Parathyroid adenoma (tissue), 2 donors: ENCODE measurements around the gene BIN1.

ENCODE experiments used
- H2AFZ ChIP-seq: fragments of 300-600 bp; sonication (generic); one replicate; pipeline ENCODE4 v1.7.0; 2017; ENCODE audit warnings: antibody characterized with exemption, mild to moderate bottlenecking
- H3K27ac ChIP-seq: fragments of 300-600 bp; sonication (generic); one replicate; pipeline ENCODE4 v1.7.0; 2017
- H3K27me3 ChIP-seq: fragments of 300-600 bp; sonication (generic); one replicate; pipeline ENCODE4 v1.7.0; 2017; ENCODE audit warnings: low read length; ENCODE audit not compliant: control insufficient read depth, insufficient read depth
- H3K36me3 ChIP-seq: fragments of 300-600 bp; sonication (generic); one replicate; pipeline ENCODE4 v1.7.0; 2017; ENCODE audit warnings: low read length; ENCODE audit not compliant: control insufficient read depth, insufficient read depth
- H3K4me1 ChIP-seq: fragments of 300-600 bp; sonication (generic); one replicate; pipeline ENCODE4 v1.7.0; 2017; ENCODE audit warnings: control low read depth
- H3K4me2 ChIP-seq: fragments of 300-600 bp; sonication (generic); one replicate; pipeline ENCODE4 v1.7.0; 2017; ENCODE audit warnings: low read length
- H3K4me3 ChIP-seq: fragments of 300-600 bp; sonication (generic); one replicate; pipeline ENCODE4 v1.7.0; 2017; ENCODE audit warnings: low read depth, low read length
- H3K79me2 ChIP-seq: fragments of 300-600 bp; sonication (generic); one replicate; pipeline ENCODE4 v1.7.0; 2017; ENCODE audit warnings: control low read depth
- H3K9ac ChIP-seq: fragments of 300-600 bp; sonication (generic); one replicate; pipeline ENCODE4 v1.7.0; 2017; ENCODE audit warnings: mild to moderate bottlenecking
- H3K9me3 ChIP-seq: fragments of 300-600 bp; sonication (generic); one replicate; pipeline ENCODE4 v1.7.0; 2017; ENCODE audit warnings: low read length; ENCODE audit not compliant: control insufficient read depth
- TF ChIP-seq, protein P1 (sequence below): fragments of 300-600 bp; sonication (generic); IDR thresholded peaks from one replicate; pipeline ENCODE4 v1.7.0; 2017; ENCODE audit warnings: antibody characterized with exemption, mild to moderate bottlenecking
- donor health status: primary hyperparathyroidism.

Gene BIN1

DNA sequence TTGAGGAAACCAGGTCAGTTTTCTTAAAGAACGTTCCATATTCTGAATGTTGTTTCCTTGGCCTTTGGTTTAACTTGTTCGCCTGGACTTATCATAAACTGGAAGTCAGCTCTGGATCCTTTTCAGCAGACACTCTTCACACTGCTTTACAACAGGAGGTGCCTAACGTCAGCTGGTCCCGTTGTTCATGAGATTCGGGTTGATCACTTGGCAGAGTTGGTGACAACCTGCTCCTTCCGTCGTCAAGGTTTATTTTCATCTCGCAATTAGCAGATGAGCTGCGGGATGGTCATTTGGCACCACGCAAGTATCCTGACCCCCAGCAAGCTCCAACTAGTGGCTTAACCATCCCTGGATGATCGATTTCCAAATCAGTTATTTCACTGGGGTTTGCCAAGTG lies 23.0 kb upstream of the BIN1 start:
- TF ChIP-seq, protein P1, sequence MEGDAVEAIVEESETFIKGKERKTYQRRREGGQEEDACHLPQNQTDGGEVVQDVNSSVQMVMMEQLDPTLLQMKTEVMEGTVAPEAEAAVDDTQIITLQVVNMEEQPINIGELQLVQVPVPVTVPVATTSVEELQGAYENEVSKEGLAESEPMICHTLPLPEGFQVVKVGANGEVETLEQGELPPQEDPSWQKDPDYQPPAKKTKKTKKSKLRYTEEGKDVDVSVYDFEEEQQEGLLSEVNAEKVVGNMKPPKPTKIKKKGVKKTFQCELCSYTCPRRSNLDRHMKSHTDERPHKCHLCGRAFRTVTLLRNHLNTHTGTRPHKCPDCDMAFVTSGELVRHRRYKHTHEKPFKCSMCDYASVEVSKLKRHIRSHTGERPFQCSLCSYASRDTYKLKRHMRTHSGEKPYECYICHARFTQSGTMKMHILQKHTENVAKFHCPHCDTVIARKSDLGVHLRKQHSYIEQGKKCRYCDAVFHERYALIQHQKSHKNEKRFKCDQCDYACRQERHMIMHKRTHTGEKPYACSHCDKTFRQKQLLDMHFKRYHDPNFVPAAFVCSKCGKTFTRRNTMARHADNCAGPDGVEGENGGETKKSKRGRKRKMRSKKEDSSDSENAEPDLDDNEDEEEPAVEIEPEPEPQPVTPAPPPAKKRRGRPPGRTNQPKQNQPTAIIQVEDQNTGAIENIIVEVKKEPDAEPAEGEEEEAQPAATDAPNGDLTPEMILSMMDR = no peak
- H3K27ac ChIP-seq = no peak overlapping the region
- H3K36me3 ChIP-seq = no peaks in the 10 kb centered on the region
- H3K9me3 ChIP-seq = no peaks in the 10 kb centered on the region
- H2AFZ ChIP-seq = no peak overlapping the region
- H3K4me1 ChIP-seq = no peaks in the 10 kb centered on the region
- no peak overlapping the region for H3K4me3 ChIP-seq
- H3K27me3 ChIP-seq = no peaks in the 10 kb centered on the region
- no peak overlapping the region for H3K4me2 ChIP-seq
- no peak overlapping the region for H3K9ac ChIP-seq
- H3K79me2 ChIP-seq = no peaks in the 10 kb centered on the region

DNA sequence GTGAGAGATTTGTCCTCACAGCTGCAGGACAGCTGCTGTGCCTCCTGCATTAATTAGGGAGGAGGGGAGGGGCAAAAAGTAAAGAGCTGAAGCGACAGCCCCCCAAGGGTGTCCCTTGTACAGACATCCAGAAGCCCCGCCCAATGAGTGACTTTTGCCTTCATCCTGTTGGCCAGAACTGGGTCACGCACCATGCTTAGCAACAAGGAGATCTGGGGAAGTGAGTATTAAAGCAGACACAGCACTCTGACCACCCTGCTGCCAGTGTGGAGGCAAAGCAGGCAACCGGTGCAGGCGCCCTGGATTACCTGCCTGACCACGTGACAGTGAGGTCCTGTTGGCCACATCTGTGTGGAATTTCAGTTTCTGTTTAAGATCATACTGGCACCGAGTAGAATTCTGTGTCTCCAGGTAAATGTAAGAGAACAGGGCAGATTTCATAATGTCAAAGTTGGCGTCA lies 21.5 kb upstream of the BIN1 start:
- no peaks in the 10 kb centered on the region for H3K4me1 ChIP-seq
- TF ChIP-seq, protein P1 = no peak
- no peaks in the 10 kb centered on the region for H3K36me3 ChIP-seq
- H3K27me3 ChIP-seq = no peaks in the 10 kb centered on the region
- no peaks in the 10 kb centered on the region for H3K79me2 ChIP-seq
- peak overlapping the region; percentile 23 for H3K4me3 ChIP-seq
- H3K27ac ChIP-seq = no peak overlapping the region
- H3K9me3 ChIP-seq = no peaks in the 10 kb centered on the region
- peak overlapping the region; percentile 50 for H3K4me2 ChIP-seq
- no peak overlapping the region for H3K9ac ChIP-seq
- H2AFZ ChIP-seq = peak overlapping the region; percentile 55

DNA sequence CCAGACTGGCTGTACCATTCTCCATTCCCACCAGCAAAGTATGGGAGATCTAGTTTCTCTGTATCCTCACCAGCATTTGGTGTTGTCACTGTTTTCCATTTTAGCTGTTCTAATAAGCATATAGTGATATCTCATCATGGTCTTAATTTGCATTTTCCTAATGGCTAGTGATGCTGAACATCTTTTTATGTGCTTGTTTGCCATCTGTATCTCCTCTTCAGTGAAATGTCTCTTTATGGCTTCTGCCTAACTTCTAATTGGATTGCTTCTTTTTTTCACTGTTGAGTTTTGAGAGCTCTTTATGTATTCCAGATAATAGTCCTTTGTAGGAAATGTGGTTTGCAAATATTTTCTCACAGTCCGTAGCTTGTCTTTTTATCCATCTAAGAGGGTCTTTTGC lies 18.9 kb upstream of the BIN1 start:
- H3K79me2 ChIP-seq = no peaks in the 10 kb centered on the region
- TF ChIP-seq, protein P1 = no peak
- H3K4me1 ChIP-seq = no peaks in the 10 kb centered on the region
- H3K27ac ChIP-seq = no peak overlapping the region
- no peaks in the 10 kb centered on the region for H3K36me3 ChIP-seq
- no peak overlapping the region for H3K4me3 ChIP-seq
- no peak overlapping the region for H2AFZ ChIP-seq
- no peaks in the 10 kb centered on the region for H3K9me3 ChIP-seq
- H3K27me3 ChIP-seq = no peaks in the 10 kb centered on the region
- no peak overlapping the region for H3K4me2 ChIP-seq
- no peak overlapping the region for H3K9ac ChIP-seq

DNA sequence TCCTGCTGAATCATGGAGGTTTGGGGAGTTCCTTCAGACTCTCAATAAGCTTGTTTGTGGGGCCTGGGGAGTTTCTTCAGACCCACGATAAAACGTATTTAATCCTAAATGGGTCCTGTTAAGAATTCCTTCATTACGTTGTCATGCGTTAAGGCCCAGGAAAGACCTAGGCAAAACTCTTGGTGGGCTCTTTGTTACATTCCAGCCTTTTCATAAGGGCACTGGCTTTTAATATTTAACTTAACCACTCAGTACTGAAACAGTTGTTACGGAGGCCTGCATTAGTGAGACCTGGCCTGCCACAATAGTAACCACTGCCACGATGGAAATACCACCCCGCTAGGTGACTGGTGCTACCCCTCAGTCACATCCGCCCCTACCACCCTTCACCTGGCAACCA lies 17.5 kb upstream of the BIN1 start:
- Histone ChIP-seq H3K27me3 (no peaks in the 10 kb centered on the region), H3K79me2 (no peaks in the 10 kb centered on the region), H3K9me3 (no peaks in the 10 kb centered on the region), H3K4me3 (no peak overlapping the region), H3K4me2 (no peak overlapping the region), H3K9ac (no peak overlapping the region), H2AFZ (no peak overlapping the region), H3K4me1 (no peaks in the 10 kb centered on the region), H3K27ac (no peak overlapping the region), H3K36me3 (no peaks in the 10 kb centered on the region)
- TF ChIP-seq, protein P1 = no peak

DNA sequence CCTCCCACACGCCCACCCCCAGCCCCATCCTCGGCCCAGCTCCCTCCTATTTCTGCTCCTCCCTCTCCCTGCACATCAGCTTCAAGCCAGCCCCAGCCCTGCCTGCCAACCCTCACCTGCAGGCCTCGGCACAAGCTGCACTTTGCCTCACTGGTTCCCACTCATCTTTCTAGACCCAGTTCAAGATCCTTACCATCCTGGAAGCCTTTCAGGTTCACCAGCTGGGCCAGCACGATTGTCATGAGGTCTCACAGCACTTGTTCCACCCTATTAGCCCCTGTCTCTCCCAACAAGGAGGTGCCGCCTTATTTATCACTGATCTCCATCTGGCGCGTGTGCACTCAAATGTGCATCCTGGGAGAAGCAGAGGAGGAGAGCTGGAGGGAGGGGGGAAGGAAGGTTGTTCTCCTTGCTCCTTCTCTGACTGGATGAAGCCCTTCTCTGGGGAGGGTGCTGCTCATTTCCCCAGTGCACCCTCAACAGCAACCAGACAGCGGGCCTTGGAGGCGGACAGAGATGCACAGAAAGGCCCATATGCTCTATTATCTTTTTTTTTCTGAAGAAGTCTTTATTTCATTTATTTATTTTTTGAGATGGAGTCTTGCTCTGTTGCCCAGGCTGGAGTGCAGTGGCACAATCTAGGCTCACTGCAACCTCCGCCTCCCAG lies 15.5 kb upstream of the BIN1 start:
- no peaks in the 10 kb centered on the region for H3K27me3 ChIP-seq
- no peak overlapping the region for H3K27ac ChIP-seq
- H3K9me3 ChIP-seq = no peaks in the 10 kb centered on the region
- H3K4me1 ChIP-seq = no peaks in the 10 kb centered on the region
- no peaks in the 10 kb centered on the region for H3K36me3 ChIP-seq
- TF ChIP-seq, protein P1 = no peak
- H2AFZ ChIP-seq = peak overlapping the region; percentile 58
- no peaks in the 10 kb centered on the region for H3K79me2 ChIP-seq
- H3K4me3 ChIP-seq = no peak overlapping the region
- H3K9ac ChIP-seq = no peak overlapping the region
- no peak overlapping the region for H3K4me2 ChIP-seq
